Right lung (tissue), 5 donors: ENCODE results near the gene ADSS1. TPM values are rescaled to one million over a fixed set of nuclear protein-coding genes. Genes with fewer than 3 reads are reported as not detected.

Experiments used
- DNase-seq, 2 donors: peaks; one replicate each; pipeline ENCODE4 v3.0.0-alpha.2; 2013
- polyA plus RNA-seq, 5 donors: library from polyadenylated mRNA; unstranded; fragments of 120-200 nt; gene quantifications; one replicate each; pipeline versions ENCODE4 v1.2.1 to v1.2.3, GENCODE V29; 2013; ENCODE audit warnings: inconsistent platforms in 1 of 5, low replicate concordance in 1 of 5; ENCODE audit not compliant: insufficient read length in 5 of 5, insufficient read depth in 1 of 5

The ADSS1 gene
- polyA plus RNA-seq, 5 donors, result 8.9 to 16.3 (median 11.6) TPM

GRCh38 chr14:104686624-104687517 is 37.2 kb upstream of the ADSS1 start:
- DNase-seq, result no peak

- DNase-seq, result no peak
These were observed 36.2 kb upstream of the ADSS1 start for GRCh38 chr14:104687601-104688504.

- DNase-seq, result no peak
These were observed 35.4 kb upstream of the ADSS1 start for GRCh38 chr14:104688505-104689108.

GRCh38 chr14:104689109-104689880 is 34.7 kb upstream of the ADSS1 start, which contains the start of gene INF2:
INF2 (plus strand) TSS chr14:104689618; CDS start chr14:104701366, 11,748 bp downstream.
- peak in 1 of 2 donors; percentile 60 for DNase-seq

- no peak for DNase-seq
These were observed 33.9 kb upstream of the ADSS1 start for GRCh38 chr14:104689881-104690711.

- no peak for DNase-seq
These were observed 33.1 kb upstream of the ADSS1 start for GRCh38 chr14:104690861-104691455.

- no peak for DNase-seq
These were observed 32.3 kb upstream of the ADSS1 start for GRCh38 chr14:104691546-104692260.

GRCh38 chr14:104692261-104692938 is 31.6 kb upstream of the ADSS1 start:
- no peak for DNase-seq

- DNase-seq, result no peak
These were observed 31.1 kb upstream of the ADSS1 start for GRCh38 chr14:104692939-104693315.

- DNase-seq, result no peak
These were observed 30.3 kb upstream of the ADSS1 start for GRCh38 chr14:104693482-104694431.

- DNase-seq, result no peak
These were observed 29.5 kb upstream of the ADSS1 start for GRCh38 chr14:104694475-104694950.

GRCh38 chr14:104694991-104695659 is 28.9 kb upstream of the ADSS1 start:
- DNase-seq, result no peak

- DNase-seq, result no peak
These were observed 28.4 kb upstream of the ADSS1 start for GRCh38 chr14:104695660-104696000.

- DNase-seq, result no peak
These were observed 27.2 kb upstream of the ADSS1 start for GRCh38 chr14:104696671-104697316.

GRCh38 chr14:104697317-104697703 is 26.7 kb upstream of the ADSS1 start:
- no peak for DNase-seq

- DNase-seq, result no peak
These were observed 26.0 kb upstream of the ADSS1 start for GRCh38 chr14:104697892-104698583.
